Astrocyte (in vitro differentiated cells and primary cell): Measurements from ENCODE around the gene ATP9A.
A peak's percentile ranks its signal among the peaks of the same experiment; 100 is the strongest.

ENCODE experiments used
- EZH2 ChIP-seq: IDR thresholded peaks from 2 replicates; pipeline ENCODE4 v1.6.1; 2012; ENCODE audit warnings: mild to moderate bottlenecking, low read length, inconsistent platforms; ENCODE audit not compliant: insufficient read depth
- TF ChIP-seq, protein P1 (sequence below): IDR thresholded peaks from 2 replicates; pipeline ENCODE4 v1.5.1; 2011; ENCODE audit warnings: low read depth, mild to moderate bottlenecking, inconsistent platforms, low read length, moderate library complexity; ENCODE audit not compliant: insufficient read depth

DNA sequence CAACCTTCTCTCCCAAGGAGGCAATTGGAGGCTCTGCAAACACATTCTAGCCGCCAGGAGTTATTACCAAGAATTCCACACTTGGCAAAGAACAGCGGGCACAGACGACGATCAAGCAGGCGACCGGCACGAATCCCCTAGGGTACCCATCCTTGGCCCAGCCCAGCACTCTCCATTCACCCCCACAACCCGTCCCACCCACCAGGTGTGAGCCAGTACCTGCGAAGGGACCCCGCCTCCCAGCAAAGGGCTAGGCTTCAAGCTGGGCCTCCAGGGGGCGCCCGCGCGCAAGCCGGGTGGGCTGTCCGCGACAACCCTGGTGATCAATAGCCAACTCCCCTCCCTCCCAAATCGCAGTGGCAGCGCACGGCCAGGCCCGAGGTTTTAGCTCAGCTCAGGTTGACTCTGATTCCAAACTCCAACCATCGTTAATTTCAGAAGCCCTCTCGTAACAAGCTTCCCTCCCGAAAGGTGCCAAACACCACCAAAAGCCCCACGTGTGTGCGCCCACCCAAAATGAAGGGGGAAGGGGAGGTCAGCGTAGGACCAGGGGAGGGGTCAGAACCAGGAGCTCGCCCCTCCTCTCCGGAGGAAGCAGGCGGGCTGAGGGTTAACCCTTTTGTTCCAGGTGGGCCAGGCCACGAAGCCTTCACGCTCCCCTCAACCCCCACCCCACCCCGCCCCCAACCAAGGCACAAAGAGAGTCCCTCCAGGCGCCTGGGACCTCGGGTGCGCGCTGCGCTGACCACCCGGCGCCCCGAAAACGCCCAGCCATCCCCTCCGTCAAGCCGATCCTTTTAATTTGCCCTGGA is 32.1 kb upstream of the ATP9A start:
- TF ChIP-seq, protein P1, sequence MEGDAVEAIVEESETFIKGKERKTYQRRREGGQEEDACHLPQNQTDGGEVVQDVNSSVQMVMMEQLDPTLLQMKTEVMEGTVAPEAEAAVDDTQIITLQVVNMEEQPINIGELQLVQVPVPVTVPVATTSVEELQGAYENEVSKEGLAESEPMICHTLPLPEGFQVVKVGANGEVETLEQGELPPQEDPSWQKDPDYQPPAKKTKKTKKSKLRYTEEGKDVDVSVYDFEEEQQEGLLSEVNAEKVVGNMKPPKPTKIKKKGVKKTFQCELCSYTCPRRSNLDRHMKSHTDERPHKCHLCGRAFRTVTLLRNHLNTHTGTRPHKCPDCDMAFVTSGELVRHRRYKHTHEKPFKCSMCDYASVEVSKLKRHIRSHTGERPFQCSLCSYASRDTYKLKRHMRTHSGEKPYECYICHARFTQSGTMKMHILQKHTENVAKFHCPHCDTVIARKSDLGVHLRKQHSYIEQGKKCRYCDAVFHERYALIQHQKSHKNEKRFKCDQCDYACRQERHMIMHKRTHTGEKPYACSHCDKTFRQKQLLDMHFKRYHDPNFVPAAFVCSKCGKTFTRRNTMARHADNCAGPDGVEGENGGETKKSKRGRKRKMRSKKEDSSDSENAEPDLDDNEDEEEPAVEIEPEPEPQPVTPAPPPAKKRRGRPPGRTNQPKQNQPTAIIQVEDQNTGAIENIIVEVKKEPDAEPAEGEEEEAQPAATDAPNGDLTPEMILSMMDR, result peak; percentile 71
- TF ChIP-seq EZH2, result peak; percentile 46
